Small intestine (tissue), 7 donors: ENCODE results near the gene ICOSLG. TPM values are rescaled to one million over a fixed set of nuclear protein-coding genes. Genes with fewer than 3 reads are reported as not detected.
"Not testable (repeated sequence)": the region's sequence is repeated elsewhere in the genome, so short reads cannot be mapped to it uniquely, and the experiment has no call there.

Experiments used
- DNase-seq, 2 donors: peaks; one replicate each; pipeline versions ENCODE4 v3.0.0 to v3.0.0-alpha.2; 2013
- FAIRE-seq: peaks from 2 replicates; lab custom pipeline; 2012; peaks lifted over from hg19 to GRCh38; lab: Jason Lieb, UNC
- H3K27ac ChIP-seq, 3 donors: one replicate each; pipeline ENCODE4 v1.5.1; 2013; ENCODE audit warnings: low read length in 2 of 3, mild to moderate bottlenecking in 2 of 3, control low read depth in 1 of 3, inconsistent platforms in 1 of 3, low read depth in 1 of 3, moderate library complexity in 1 of 3
- H3K27me3 ChIP-seq, 3 donors: one replicate each; pipeline ENCODE4 v1.6.1; 2013; ENCODE audit warnings: low read length in 3 of 3, inconsistent platforms in 1 of 3; ENCODE audit not compliant: control insufficient read depth in 3 of 3, insufficient read depth in 3 of 3
- H3K36me3 ChIP-seq, 3 donors: one replicate each; pipeline ENCODE4 v1.6.1; 2013; ENCODE audit warnings: low read length in 3 of 3, inconsistent platforms in 1 of 3, low read depth in 1 of 3, mild to moderate bottlenecking in 1 of 3, moderate library complexity in 1 of 3; ENCODE audit not compliant: control insufficient read depth in 3 of 3, insufficient read depth in 2 of 3
- H3K4me1 ChIP-seq, 3 donors: one replicate each; pipeline ENCODE4 v1.6.1; 2013; ENCODE audit warnings: low read length in 2 of 3, inconsistent platforms in 1 of 3, low read depth in 1 of 3, mild to moderate bottlenecking in 1 of 3, moderate library complexity in 1 of 3; ENCODE audit not compliant: control insufficient read depth in 3 of 3, insufficient read depth in 2 of 3
- H3K4me3 ChIP-seq, 3 donors: one replicate each; pipeline ENCODE4 v1.5.1; 2013; ENCODE audit warnings: low read length in 3 of 3, control low read depth in 1 of 3, inconsistent platforms in 1 of 3, low read depth in 1 of 3, mild to moderate bottlenecking in 1 of 3, moderate library complexity in 1 of 3
- H3K9me3 ChIP-seq, 2 donors: one replicate each; pipeline ENCODE4 v1.6.1; 2013; ENCODE audit warnings: low read depth in 1 of 2, low read length in 1 of 2; ENCODE audit not compliant: control insufficient read depth in 2 of 2, insufficient read depth in 1 of 2
- WGBS, 3 donors: extraction: QIAGEN DNeasy Blood & Tissue Kit; methylation state at CpG; one replicate each; pipeline ENCODE4 v1.1.7; 2013; 5-methylcytosine and 5-hydroxymethylcytosine counted together
- polyA plus RNA-seq, 4 donors: library from polyadenylated mRNA; stranded (reverse) in 3 of 4; unstranded in 1 of 4; fragments of 200-250 nt in 3 of 4; fragments of 120-200 nt in 1 of 4; gene quantifications; one replicate each; pipeline versions ENCODE4 v1.2.1 to v1.2.3, GENCODE V29; 2013
- donor health status: healthy with polysubstance abuse.
- donor health status: control.
- donor health status: control.
- donor health status: Bipolar disorder and iron deficiency.
- donor health status: healthy.

ICOSLG gene
- polyA plus RNA-seq, 4 donors = 0.89 to 3.3 (median 2.9) TPM

GRCh38 chr21:44247904-44248303 is 7.2 kb upstream of the ICOSLG start:
- H3K4me3 ChIP-seq, H3K27me3 ChIP-seq, DNase-seq, H3K27ac ChIP-seq, H3K36me3 ChIP-seq, FAIRE-seq, H3K9me3 ChIP-seq, H3K4me1 ChIP-seq: not testable (repeated sequence)
- WGBS, 3 donors = no CpG with 5 or more reads among the region's 17 CpGs

GRCh38 chr21:44243980-44244379 is 3.2 kb upstream of the ICOSLG start:
- DNase-seq = not testable (repeated sequence)
- no CpG with 5 or more reads among the region's 15 CpGs for WGBS, 3 donors
- FAIRE-seq = peak; percentile 41

GRCh38 chr21:44241281-44241680 is 538 bp upstream of the ICOSLG start:
- FAIRE-seq, H3K4me3 ChIP-seq, H3K9me3 ChIP-seq, H3K27ac ChIP-seq, H3K27me3 ChIP-seq, H3K36me3 ChIP-seq, DNase-seq, H3K4me1 ChIP-seq: not testable (repeated sequence)
- no CpG with 5 or more reads among the region's 27 CpGs for WGBS, 3 donors

More at GRCh38 chr21:44243980-44244379, 3.2 kb upstream of the ICOSLG start:
- not testable (repeated sequence) for H3K27me3 ChIP-seq, H3K9me3 ChIP-seq, H3K4me1 ChIP-seq, H3K4me3 ChIP-seq, H3K27ac ChIP-seq, H3K36me3 ChIP-seq

- H3K4me1 ChIP-seq, H3K9me3 ChIP-seq, H3K27me3 ChIP-seq, FAIRE-seq, H3K36me3 ChIP-seq, H3K27ac ChIP-seq, H3K4me3 ChIP-seq, DNase-seq: not testable (repeated sequence)
- WGBS, 3 donors = no CpG with 5 or more reads among the region's 46 CpGs
Measured at GRCh38 chr21:44240353-44240752, 390 bp downstream of the ICOSLG start.

GRCh38 chr21:44229561-44229960 is 11.2 kb downstream of the ICOSLG start:
- DNase-seq, H3K4me1 ChIP-seq, H3K27me3 ChIP-seq, H3K9me3 ChIP-seq, FAIRE-seq, H3K27ac ChIP-seq, H3K36me3 ChIP-seq, H3K4me3 ChIP-seq: not testable (repeated sequence)
- WGBS, 3 donors = 83 to 94% methylated on average over 5 to 22 of the region's 22 CpGs; no CpG with 5 or more reads in 1 of the 3 donors

GRCh38 chr21:44228109-44228508 is 12.6 kb downstream of the ICOSLG start:
- H3K4me3 ChIP-seq, H3K4me1 ChIP-seq, FAIRE-seq, DNase-seq, H3K36me3 ChIP-seq, H3K27ac ChIP-seq, H3K9me3 ChIP-seq, H3K27me3 ChIP-seq: not testable (repeated sequence)
- no CpG with 5 or more reads among the region's 13 CpGs for WGBS, 3 donors

- H3K4me1 ChIP-seq, DNase-seq, FAIRE-seq, H3K27me3 ChIP-seq, H3K36me3 ChIP-seq, H3K4me3 ChIP-seq, H3K27ac ChIP-seq, H3K9me3 ChIP-seq: not testable (repeated sequence)
- 87 to 91% methylated on average over 3 to 5 of the region's 9 CpGs; no CpG with 5 or more reads in 1 of the 3 donors for WGBS, 3 donors
Measured at GRCh38 chr21:44227614-44228013, 13.1 kb downstream of the ICOSLG start.

- FAIRE-seq, H3K4me3 ChIP-seq, H3K27ac ChIP-seq, H3K9me3 ChIP-seq, DNase-seq, H3K36me3 ChIP-seq, H3K27me3 ChIP-seq, H3K4me1 ChIP-seq: not testable (repeated sequence)
- WGBS, 3 donors = no CpG with 5 or more reads among the region's 6 CpGs
Measured at GRCh38 chr21:44225605-44226004, 15.1 kb downstream of the ICOSLG start.

GRCh38 chr21:44223334-44223733 is 17.4 kb downstream of the ICOSLG start:
- not testable (repeated sequence) for FAIRE-seq, H3K4me3 ChIP-seq, H3K27me3 ChIP-seq, H3K4me1 ChIP-seq, H3K9me3 ChIP-seq, H3K36me3 ChIP-seq, DNase-seq, H3K27ac ChIP-seq
- WGBS, 3 donors = no CpG with 5 or more reads among the region's 5 CpGs
